WERI-Rb-1 (cell line): ENCODE results near the gene TSHZ2.

Experiments used
- DNase-seq: peaks from one replicate; pipeline ENCODE4 v3.0.0-alpha.2; 2020
- H3K27ac ChIP-seq: fragments of 250-450 bp; sonication (Bioruptor Pico); 2 replicates; pipeline ENCODE4 v1.5.1; 2020; ENCODE audit warnings: mild to moderate bottlenecking, moderate library complexity
- H3K27me3 ChIP-seq: fragments of 250-450 bp; sonication (Bioruptor Pico); 2 replicates; pipeline ENCODE4 v1.5.1; 2021; ENCODE audit warnings: mild to moderate bottlenecking, low read depth, moderate library complexity; ENCODE audit not compliant: insufficient read depth, severe bottlenecking
- H3K36me3 ChIP-seq: fragments of 250-450 bp; sonication (Bioruptor Pico); 2 replicates; pipeline ENCODE4 v1.5.1; 2020; ENCODE audit warnings: mild to moderate bottlenecking, moderate library complexity
- H3K4me3 ChIP-seq: 2 replicates; pipeline ENCODE4 v1.5.1; 2011; ENCODE audit warnings: low read depth, mild to moderate bottlenecking, control low read depth, low read length
- H3K9me3 ChIP-seq: fragments of 250-450 bp; sonication (Bioruptor Pico); 2 replicates; pipeline ENCODE4 v1.5.1; 2021; ENCODE audit warnings: mild to moderate bottlenecking, moderate library complexity; ENCODE audit not compliant: severe bottlenecking
- TF ChIP-seq, protein P1 (sequence below): IDR thresholded peaks from 2 replicates; pipeline ENCODE4 v1.5.1; 2011; ENCODE audit warnings: low read depth, mild to moderate bottlenecking, control low read depth, inconsistent platforms, low read length

Gene TSHZ2

DNA sequence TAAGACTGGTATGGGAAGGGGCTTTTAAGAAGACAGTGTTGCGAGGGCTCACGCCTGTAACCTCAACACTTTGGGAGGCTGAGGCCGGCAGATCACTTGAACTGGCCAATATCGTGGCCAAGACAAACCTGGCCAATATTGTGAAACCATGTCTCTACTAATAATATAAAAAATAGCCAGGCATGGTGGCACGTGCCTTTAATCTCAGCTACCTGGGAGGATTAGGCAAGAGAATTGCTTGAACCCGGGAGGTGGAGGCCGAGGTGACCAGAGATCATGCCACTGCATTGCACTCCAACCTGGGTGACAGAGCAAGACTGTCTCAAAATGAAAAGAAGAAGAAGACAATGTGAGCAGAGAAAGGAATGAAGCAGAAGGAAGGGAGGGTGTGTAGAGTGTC is 242.2 kb downstream of the TSHZ2 start:
- Histone ChIP-seq H3K36me3 (no peaks in the 10 kb centered on the region), H3K9me3 (no peaks in the 10 kb centered on the region), H3K27ac (no peak overlapping the region), H3K27me3 (peaks cover 15% of the 10 kb centered on the region), H3K4me3 (no peak overlapping the region)
- TF ChIP-seq, protein P1, sequence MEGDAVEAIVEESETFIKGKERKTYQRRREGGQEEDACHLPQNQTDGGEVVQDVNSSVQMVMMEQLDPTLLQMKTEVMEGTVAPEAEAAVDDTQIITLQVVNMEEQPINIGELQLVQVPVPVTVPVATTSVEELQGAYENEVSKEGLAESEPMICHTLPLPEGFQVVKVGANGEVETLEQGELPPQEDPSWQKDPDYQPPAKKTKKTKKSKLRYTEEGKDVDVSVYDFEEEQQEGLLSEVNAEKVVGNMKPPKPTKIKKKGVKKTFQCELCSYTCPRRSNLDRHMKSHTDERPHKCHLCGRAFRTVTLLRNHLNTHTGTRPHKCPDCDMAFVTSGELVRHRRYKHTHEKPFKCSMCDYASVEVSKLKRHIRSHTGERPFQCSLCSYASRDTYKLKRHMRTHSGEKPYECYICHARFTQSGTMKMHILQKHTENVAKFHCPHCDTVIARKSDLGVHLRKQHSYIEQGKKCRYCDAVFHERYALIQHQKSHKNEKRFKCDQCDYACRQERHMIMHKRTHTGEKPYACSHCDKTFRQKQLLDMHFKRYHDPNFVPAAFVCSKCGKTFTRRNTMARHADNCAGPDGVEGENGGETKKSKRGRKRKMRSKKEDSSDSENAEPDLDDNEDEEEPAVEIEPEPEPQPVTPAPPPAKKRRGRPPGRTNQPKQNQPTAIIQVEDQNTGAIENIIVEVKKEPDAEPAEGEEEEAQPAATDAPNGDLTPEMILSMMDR = no peak
- no peak for DNase-seq

DNA sequence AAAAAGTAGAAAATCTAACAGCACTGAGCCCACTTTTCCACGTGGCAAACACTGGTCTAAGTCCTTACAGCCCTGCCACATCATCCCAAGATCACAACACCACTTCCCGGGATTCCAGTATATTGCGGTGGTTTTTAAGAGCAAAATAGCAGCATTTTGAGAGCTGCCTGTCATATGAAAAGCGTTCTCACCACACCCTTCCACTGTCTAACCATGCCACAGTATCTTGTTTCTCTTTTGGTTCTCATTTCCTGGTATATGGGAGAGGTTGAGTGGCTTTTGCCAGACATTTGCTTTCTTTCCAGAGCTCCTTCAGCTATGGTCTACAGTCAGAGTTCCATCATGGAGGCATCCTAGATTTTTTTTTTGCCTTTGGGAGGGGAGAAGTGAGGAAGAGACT is 243.0 kb downstream of the TSHZ2 start:
- Histone ChIP-seq H3K9me3 (no peaks in the 10 kb centered on the region), H3K36me3 (no peaks in the 10 kb centered on the region), H3K27ac (no peak overlapping the region), H3K4me3 (no peak overlapping the region), H3K27me3 (peaks cover 20% of the 10 kb centered on the region)
- no peak for DNase-seq
- TF ChIP-seq, protein P1 = no peak

DNA sequence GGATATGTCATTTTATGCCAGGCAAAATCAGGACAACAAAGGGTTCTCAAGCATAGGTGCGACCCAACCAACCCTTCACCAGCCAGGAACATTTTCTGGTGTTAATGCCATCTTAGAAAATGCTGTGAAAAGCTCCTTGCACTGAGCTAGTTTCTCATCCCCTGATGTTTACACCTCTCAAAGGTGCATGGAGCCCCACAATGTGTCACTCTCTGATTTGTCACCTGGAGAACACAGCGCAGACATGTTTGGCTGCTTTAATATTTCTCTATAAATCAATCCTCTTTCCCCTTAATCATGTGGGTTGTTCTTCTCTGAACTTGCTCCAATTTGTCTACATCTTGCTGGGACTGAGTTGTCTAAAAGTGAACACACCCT is 244.3 kb downstream of the TSHZ2 start:
- H3K27me3 ChIP-seq = peaks cover 24% of the 10 kb centered on the region
- H3K27ac ChIP-seq = no peak overlapping the region
- no peaks in the 10 kb centered on the region for H3K36me3 ChIP-seq
- TF ChIP-seq, protein P1 = no peak
- DNase-seq = no peak
- H3K9me3 ChIP-seq = no peaks in the 10 kb centered on the region
- H3K4me3 ChIP-seq = no peak overlapping the region

DNA sequence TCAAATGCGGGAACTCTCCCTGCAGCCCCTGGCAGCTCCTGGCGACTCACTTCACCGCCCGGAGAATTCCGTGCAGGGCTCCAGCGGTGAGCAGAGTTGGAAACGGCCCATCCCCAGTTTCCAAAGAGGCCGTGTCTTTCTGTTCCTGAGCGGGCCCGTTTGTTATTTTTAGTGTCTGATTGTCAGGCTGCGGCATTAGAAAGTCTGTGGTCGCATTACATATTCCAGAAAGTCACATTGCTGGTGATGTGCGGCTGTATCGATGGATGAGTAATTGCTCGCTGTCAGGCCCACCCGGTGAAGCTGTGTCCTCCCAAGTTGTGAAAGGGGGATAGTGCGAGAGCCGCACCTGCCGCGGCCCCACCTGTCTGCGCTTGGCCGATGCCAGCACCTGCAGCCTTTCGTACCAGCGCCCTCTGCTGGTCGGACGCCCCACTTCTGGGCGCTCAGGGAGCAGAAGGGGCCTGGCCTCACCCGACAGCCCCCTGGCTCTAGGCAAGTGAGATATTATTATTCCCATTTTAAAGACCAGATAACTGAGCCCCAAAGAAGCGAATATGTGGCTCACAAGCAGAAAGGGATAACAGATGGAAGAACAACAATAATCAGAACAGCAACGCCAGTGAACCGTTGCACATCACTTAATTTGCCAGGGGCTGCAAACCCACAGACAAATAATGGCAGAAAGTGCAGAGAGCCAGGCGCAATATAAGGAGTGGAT is 244.9 kb downstream of the TSHZ2 start:
- Histone ChIP-seq H3K36me3 (no peaks in the 10 kb centered on the region), H3K9me3 (no peaks in the 10 kb centered on the region), H3K4me3 (no peak overlapping the region), H3K27ac (no peak overlapping the region), H3K27me3 (peaks cover 29% of the 10 kb centered on the region)
- TF ChIP-seq, protein P1 = peak; percentile 91
- peak; percentile 66 for DNase-seq

DNA sequence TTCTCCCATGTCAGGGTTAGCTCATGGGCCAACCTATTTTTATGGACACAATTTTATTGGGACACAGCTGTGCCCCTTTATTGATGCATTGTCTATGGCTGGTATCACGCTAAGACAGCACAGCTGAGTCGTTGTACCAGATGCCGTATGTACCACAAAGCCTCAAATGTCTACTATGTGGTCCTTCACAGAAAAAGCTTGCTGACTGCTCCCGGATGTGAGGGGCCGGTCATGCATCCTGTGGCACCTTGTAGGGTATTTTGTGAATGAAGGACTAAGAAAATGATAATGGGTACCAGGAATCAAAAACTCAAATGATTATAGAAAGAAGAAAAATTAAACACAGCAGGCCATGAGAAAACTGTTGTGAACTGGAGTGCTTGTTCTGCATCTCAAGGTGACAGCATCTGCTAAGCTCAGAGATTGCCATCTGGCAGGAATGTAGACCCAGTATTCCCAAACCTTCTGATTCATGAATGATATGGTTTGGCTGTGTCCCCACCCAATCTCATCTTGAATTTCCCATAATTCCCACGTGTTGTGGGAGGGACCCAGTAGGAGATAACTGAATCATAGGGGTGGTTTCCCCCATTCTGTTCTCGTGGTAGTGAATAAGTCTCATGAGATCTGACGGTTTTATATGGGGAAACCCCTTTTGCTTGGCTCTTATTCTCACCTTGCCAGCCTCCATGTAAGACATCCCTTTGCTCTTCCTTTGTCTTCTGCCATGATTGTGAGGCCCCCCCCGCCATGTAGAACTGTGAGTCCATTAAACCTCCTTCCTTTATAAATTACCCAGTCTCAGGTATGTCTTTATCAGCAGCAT is 248.5 kb downstream of the TSHZ2 start:
- H3K36me3 ChIP-seq = no peaks in the 10 kb centered on the region
- TF ChIP-seq, protein P1 = no peak
- DNase-seq = no peak
- no peak overlapping the region for H3K27ac ChIP-seq
- H3K4me3 ChIP-seq = no peak overlapping the region
- peaks cover 47% of the 10 kb centered on the region for H3K27me3 ChIP-seq
- no peaks in the 10 kb centered on the region for H3K9me3 ChIP-seq
